OCI-LY7 (cell line): ENCODE measurements around the gene RFNG. TPM values are rescaled to one million over a fixed set of nuclear protein-coding genes. Genes with fewer than 3 reads are reported as not detected.

ENCODE experiments used
- BruUV-seq: library from RNA; stranded (reverse); fragments of 400-500 nt; replicated peaks from 2 replicates; lab custom pipeline; 2021; lab: Mats Ljungman, UMichigan
- CTCF ChIA-PET: fragments of 300-600 bp; sonication (Branson Sonifier 250); formaldehyde crosslinking; loops from one replicate; lab custom pipeline; 2022; ENCODE audit warnings: antibody characterized with exemption; ENCODE audit not compliant: unreplicated experiment; lab: Charles Lee
- POLR2A ChIA-PET: fragments of 300-600 bp; sonication (Branson Sonifier 250); formaldehyde crosslinking; loops from one replicate; lab custom pipeline; 2022; ENCODE audit warnings: antibody characterized with exemption; lab: Charles Lee
- DNase-seq: peaks from one replicate; pipeline ENCODE4 v3.0.0-alpha.2; 2015; ENCODE audit warnings: low spot score
- H2AFZ ChIP-seq: fragments of 200-600 bp; sonication (generic), shearing (Covaris generic); 2 replicates; pipeline ENCODE4 v1.6.1; 2014; ENCODE audit warnings: mild to moderate bottlenecking, antibody characterized with exemption, low read length, moderate library complexity
- H3K27ac ChIP-seq: fragments of 200-600 bp; sonication (generic); 2 replicates; pipeline ENCODE4 v1.5.1; 2014; ENCODE audit warnings: mixed run types, low read depth, mild to moderate bottlenecking, moderate library complexity, low read length, inconsistent platforms; ENCODE audit not compliant: poor library complexity, severe bottlenecking
- H3K36me3 ChIP-seq: fragments of 200-600 bp; sonication (generic); 2 replicates; pipeline ENCODE4 v1.6.1; 2014; ENCODE audit warnings: mild to moderate bottlenecking, antibody characterized with exemption, low read length, moderate library complexity, mixed read lengths; ENCODE audit not compliant: insufficient read depth
- H3K4me1 ChIP-seq: fragments of 200-600 bp; sonication (generic); 2 replicates; pipeline ENCODE4 v1.5.1; 2014; ENCODE audit warnings: mild to moderate bottlenecking, low read length; ENCODE audit not compliant: insufficient read depth, poor library complexity, severe bottlenecking
- H3K4me2 ChIP-seq: fragments of 200-600 bp; sonication (generic); 2 replicates; pipeline ENCODE4 v1.6.1; 2014; ENCODE audit warnings: mild to moderate bottlenecking, low read length
- H3K4me3 ChIP-seq: fragments of 200-600 bp; sonication (generic); 2 replicates; pipeline ENCODE4 v1.5.1; 2014; ENCODE audit warnings: mild to moderate bottlenecking, low read depth, low read length; ENCODE audit not compliant: poor library complexity, severe bottlenecking
- H3K79me2 ChIP-seq: fragments of 200-600 bp; sonication (generic); 2 replicates; pipeline ENCODE4 v1.6.1; 2016; ENCODE audit warnings: low read depth, mild to moderate bottlenecking, low read length, moderate library complexity, mixed read lengths; ENCODE audit not compliant: insufficient read depth
- H3K9me2 ChIP-seq: fragments of 200-600 bp; sonication (generic); 2 replicates; pipeline ENCODE4 v1.6.1; 2016; ENCODE audit warnings: mild to moderate bottlenecking, low read length, mixed read lengths; ENCODE audit not compliant: insufficient read depth
- H3K9me3 ChIP-seq: fragments of 200-600 bp; sonication (generic); 2 replicates; pipeline ENCODE4 v1.6.1; 2014; ENCODE audit warnings: mild to moderate bottlenecking, mixed run types, low read length, mixed read lengths
- H4K20me1 ChIP-seq: fragments of 200-600 bp; sonication (generic); 2 replicates; pipeline ENCODE4 v1.6.1; 2014; ENCODE audit warnings: mild to moderate bottlenecking, antibody characterized with exemption, low read length, moderate library complexity, mixed read lengths; ENCODE audit not compliant: insufficient read depth
- EZH2phosphoT487 ChIP-seq: fragments of 200-600 bp; sonication (generic); IDR thresholded peaks from 2 replicates; pipeline ENCODE4 v1.6.1; 2018; ENCODE audit warnings: low read depth, borderline replicate concordance, mild to moderate bottlenecking, mixed run types, antibody characterized with exemption, low read length, moderate library complexity, mixed read lengths
- intact Hi-C: fragments of 100-400 bp; cut with micrococcal nuclease; formaldehyde crosslinking; loops from one replicate; pipeline ENCODE4 v1.10.0; 2022; ENCODE audit not compliant: unreplicated experiment
- total RNA-seq, 2 experiments: library from RNA; depleted of rRNA in 1 of 2; stranded (reverse); fragments of >200 nt in 1 of 2; shearing (Covaris generic) in 1 of 2; gene quantifications; 2 replicates each; pipeline ENCODE4 v1.2.3, GENCODE V29; 2014 to 2022
- TF ChIP-seq, protein P1 (sequence below): fragments of 200-600 bp; sonication (generic); conservative IDR thresholded peaks from 2 replicates; pipeline ENCODE4 v1.5.1; 2014; ENCODE audit warnings: mild to moderate bottlenecking, antibody characterized with exemption, low read length, moderate library complexity, mixed read lengths

RFNG gene
- total RNA-seq, 2 experiments from 2014 or later, result 47.3 to 59.4 TPM

DNA sequence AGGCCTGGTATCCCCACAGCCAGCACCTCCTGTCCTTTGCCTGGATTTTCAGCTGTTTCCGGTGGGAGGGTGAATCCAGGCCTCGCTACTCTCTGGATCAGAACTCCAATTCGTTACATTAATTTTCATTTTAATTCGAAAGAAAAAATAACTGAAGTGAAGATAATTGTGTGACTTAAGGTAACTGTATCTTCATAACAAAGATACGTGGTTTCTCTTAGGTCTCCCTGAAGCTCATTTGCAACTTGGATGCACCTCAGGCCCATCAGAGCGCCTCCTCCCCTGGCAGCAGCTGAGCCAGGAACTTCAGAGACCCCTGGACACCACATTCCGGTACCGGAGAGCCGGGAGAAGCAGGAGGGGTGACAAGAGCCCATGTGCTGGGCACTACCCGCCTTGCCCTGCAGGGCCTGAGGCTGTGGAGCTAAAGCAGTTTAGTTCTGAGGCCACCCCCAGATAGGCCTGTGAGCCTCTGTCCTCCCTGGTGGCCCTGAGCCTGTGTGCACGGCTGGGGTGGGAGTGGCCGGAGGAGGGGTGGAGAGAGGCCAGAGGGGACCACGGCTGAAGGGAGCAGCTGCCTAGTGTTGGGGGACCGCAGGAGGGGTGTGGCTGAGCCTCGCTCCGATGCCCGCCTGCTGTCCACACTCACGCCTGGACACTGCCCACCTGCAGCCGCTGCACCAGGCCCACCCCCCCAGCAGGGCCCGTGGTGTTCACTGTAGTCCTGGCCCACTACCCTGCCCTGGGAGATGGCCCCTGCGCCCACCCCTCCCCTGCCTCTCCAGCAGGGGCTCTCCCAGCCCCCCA lies 25.4 kb upstream of the RFNG start:
- Histone ChIP-seq H3K79me2 (no peaks in the 10 kb centered on the region), H2AFZ (no peak overlapping the region), H3K4me2 (no peak overlapping the region), H3K36me3 (peaks cover 54% of the 10 kb centered on the region), H3K4me1 (peaks cover 25% of the 10 kb centered on the region), H3K4me3 (no peak overlapping the region), H4K20me1 (no peaks in the 10 kb centered on the region), H3K9me3 (no peaks in the 10 kb centered on the region), H3K9me2 (no peaks in the 10 kb centered on the region), H3K27ac (peak overlapping the region; percentile 66)
- TF ChIP-seq, protein P1, sequence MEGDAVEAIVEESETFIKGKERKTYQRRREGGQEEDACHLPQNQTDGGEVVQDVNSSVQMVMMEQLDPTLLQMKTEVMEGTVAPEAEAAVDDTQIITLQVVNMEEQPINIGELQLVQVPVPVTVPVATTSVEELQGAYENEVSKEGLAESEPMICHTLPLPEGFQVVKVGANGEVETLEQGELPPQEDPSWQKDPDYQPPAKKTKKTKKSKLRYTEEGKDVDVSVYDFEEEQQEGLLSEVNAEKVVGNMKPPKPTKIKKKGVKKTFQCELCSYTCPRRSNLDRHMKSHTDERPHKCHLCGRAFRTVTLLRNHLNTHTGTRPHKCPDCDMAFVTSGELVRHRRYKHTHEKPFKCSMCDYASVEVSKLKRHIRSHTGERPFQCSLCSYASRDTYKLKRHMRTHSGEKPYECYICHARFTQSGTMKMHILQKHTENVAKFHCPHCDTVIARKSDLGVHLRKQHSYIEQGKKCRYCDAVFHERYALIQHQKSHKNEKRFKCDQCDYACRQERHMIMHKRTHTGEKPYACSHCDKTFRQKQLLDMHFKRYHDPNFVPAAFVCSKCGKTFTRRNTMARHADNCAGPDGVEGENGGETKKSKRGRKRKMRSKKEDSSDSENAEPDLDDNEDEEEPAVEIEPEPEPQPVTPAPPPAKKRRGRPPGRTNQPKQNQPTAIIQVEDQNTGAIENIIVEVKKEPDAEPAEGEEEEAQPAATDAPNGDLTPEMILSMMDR, result no peak
- no peak for TF ChIP-seq EZH2phosphoT487
- no TSS peak for BruUV-seq
- intact Hi-C loops, result no loop called here
- POLR2A ChIA-PET, result interaction anchor here (0.7 to 1.4 kb wide), 2 partner anchors 11 to 220 kb away, joined by 4 to 5 read pairs; no protein-coding TSS in a partner anchor
- no peak for DNase-seq
- CTCF ChIA-PET, result no interaction called here

DNA sequence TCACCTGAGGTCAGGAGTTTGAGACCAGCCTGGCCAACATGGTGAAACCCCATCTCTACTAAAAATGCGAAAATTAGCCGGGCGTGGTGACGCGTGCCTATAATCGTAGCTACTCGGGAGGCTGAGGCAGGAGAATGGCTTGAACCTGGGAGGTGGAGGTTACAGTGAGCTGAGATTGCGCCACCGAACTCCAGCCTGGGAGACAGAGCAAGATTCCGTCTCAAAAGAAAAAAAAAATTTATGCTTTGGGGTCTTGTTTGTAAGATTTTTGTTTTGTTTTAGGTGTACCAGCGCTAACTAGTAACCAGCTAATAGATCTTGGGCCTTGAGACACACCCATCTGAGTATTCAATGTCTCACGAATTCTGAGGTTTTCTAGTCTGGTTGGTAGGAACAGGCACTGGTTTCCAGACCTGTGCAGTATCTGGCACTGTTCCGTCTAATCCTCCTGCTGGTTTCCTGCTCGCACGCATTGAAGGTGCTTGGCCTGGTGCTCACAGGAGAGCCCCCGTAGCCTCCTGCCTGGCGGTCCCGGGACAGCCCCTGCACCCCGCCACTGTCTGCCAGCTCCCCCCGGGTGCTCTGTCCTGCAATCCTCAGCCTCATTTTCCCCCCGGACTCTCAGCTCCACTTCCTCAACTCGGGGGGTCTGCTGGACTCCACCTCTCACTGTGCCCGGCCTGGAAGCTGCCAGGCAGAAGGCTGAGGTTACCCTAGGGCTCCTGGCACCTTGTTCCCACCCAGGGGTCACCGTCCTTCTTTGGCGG lies 24.6 kb upstream of the RFNG start:
- TF ChIP-seq, protein P1, result no peak
- TF ChIP-seq EZH2phosphoT487, result no peak
- no peaks in the 10 kb centered on the region for H3K9me2 ChIP-seq
- no peaks in the 10 kb centered on the region for H3K9me3 ChIP-seq
- H3K27ac ChIP-seq, result peak overlapping the region; percentile 66
- POLR2A ChIA-PET, result interaction anchor here (0.7 to 1.4 kb wide), 2 partner anchors 10 to 221 kb away, joined by 4 to 5 read pairs; no protein-coding TSS in a partner anchor
- no peak for DNase-seq
- no TSS peak for BruUV-seq
- CTCF ChIA-PET, result no interaction called here
- no peak overlapping the region for H3K4me3 ChIP-seq
- H2AFZ ChIP-seq, result no peak overlapping the region
- no peaks in the 10 kb centered on the region for H3K79me2 ChIP-seq
- intact Hi-C loops, result no loop called here
- H3K4me1 ChIP-seq, result peaks cover 25% of the 10 kb centered on the region
- peaks cover 46% of the 10 kb centered on the region for H3K36me3 ChIP-seq
- H3K4me2 ChIP-seq, result 0 out of 2 replicates have a peak overlapping the region, but pooled peaks have one; percentile 31
- no peaks in the 10 kb centered on the region for H4K20me1 ChIP-seq
